ENCODE measurements around the gene RNASE11. TPM values are rescaled to one million over a fixed set of nuclear protein-coding genes. Genes with fewer than 3 reads are reported as not detected.
"Not testable (repeated sequence)": the region's sequence is repeated elsewhere in the genome, so short reads cannot be mapped to it uniquely, and the experiment has no call there.

RNASE11 gene
- total RNA-seq, 2 donors from 2014 or later, result not detected

- Histone ChIP-seq H3K9me3 (no peaks in the 10 kb centered on the region), H3K27me3 (no peaks in the 10 kb centered on the region), H3K27ac (no peak overlapping the region), H3K36me3 (no peaks in the 10 kb centered on the region), H3K4me3 (no peak overlapping the region), H3K4me1 (peaks cover 0 to 11% of the 10 kb centered on the region in 2 donors)
- DNase-seq (ENCODE audit: low spot score), result no peak
- TF ChIP-seq CTCF (IDR thresholded peaks at IDR 0.05), result peak in 1 of 2 donors; percentile 60
Observed at GRCh38 chr14:20606190-20606901, 18.5 kb upstream of the RNASE11 start.

GRCh38 chr14:20603813-20604690, 16.3 kb upstream of the RNASE11 start:
- no peak for TF ChIP-seq CTCF (IDR thresholded peaks at IDR 0.05)
- no peaks in the 10 kb centered on the region for H3K4me1 ChIP-seq

GRCh38 chr14:20602583-20602982, 14.8 kb upstream of the RNASE11 start:
- no peaks in the 10 kb centered on the region for H3K9me3 ChIP-seq
- H3K36me3 ChIP-seq, result no peaks in the 10 kb centered on the region
- no peak overlapping the region for H3K4me3 ChIP-seq
- no peak overlapping the region for H3K27ac ChIP-seq
- TF ChIP-seq CTCF (IDR thresholded peaks at IDR 0.05), result no peak
- no peaks in the 10 kb centered on the region for H3K4me1 ChIP-seq
- DNase-seq (ENCODE audit: low spot score), result no peak
- no peaks in the 10 kb centered on the region for H3K27me3 ChIP-seq

More at GRCh38 chr14:20603813-20604690, 16.3 kb upstream of the RNASE11 start:
- no peaks in the 10 kb centered on the region for H3K36me3 ChIP-seq
- no peak overlapping the region for H3K4me3 ChIP-seq
- no peak for DNase-seq (ENCODE audit: low spot score)
- no peaks in the 10 kb centered on the region for H3K27me3 ChIP-seq
- H3K9me3 ChIP-seq, result no peaks in the 10 kb centered on the region
- no peak overlapping the region for H3K27ac ChIP-seq

- Histone ChIP-seq H3K4me1 (no peaks in the 10 kb centered on the region), H3K27me3 (no peaks in the 10 kb centered on the region), H3K36me3 (no peaks in the 10 kb centered on the region), H3K9me3 (no peaks in the 10 kb centered on the region), H3K4me3 (no peak overlapping the region), H3K27ac (no peak overlapping the region)
- DNase-seq (ENCODE audit: low spot score), result no peak
- TF ChIP-seq CTCF (IDR thresholded peaks at IDR 0.05), result no peak
Observed at GRCh38 chr14:20601522-20601921, 13.7 kb upstream of the RNASE11 start.

GRCh38 chr14:20597108-20597507, 9.3 kb upstream of the RNASE11 start:
- Histone ChIP-seq H3K4me1 (no peaks in the 10 kb centered on the region), H3K4me3 (no peak overlapping the region)
- TF ChIP-seq CTCF (IDR thresholded peaks at IDR 0.05), result no peak

GRCh38 chr14:20595726-20596125, 7.9 kb upstream of the RNASE11 start:
- H3K9me3 ChIP-seq; H3K4me3 ChIP-seq; H3K36me3 ChIP-seq; H3K27ac ChIP-seq; DNase-seq (ENCODE audit: low spot score); H3K4me1 ChIP-seq; H3K27me3 ChIP-seq: not testable (repeated sequence)

More at GRCh38 chr14:20597108-20597507, 9.3 kb upstream of the RNASE11 start:
- no peaks in the 10 kb centered on the region for H3K27me3 ChIP-seq
- H3K9me3 ChIP-seq, result no peaks in the 10 kb centered on the region
- H3K36me3 ChIP-seq, result no peaks in the 10 kb centered on the region
- H3K27ac ChIP-seq, result no peak overlapping the region
- no peak for DNase-seq (ENCODE audit: low spot score)

All from right atrium auricular region (tissue), 2 donors.